ENCODE measurements around the gene PROK1. TPM values are rescaled to one million over a fixed set of nuclear protein-coding genes. Genes with fewer than 3 reads are reported as not detected.

Gene PROK1
- total and polyA plus RNA-seq, 9 donors: 39.4 to 428 (median 245) TPM

- WGBS, 3 donors: 77 to 81% (median 80%) methylated on average over 7 of the region's 7 CpGs
- TF ChIP-seq, protein P1, sequence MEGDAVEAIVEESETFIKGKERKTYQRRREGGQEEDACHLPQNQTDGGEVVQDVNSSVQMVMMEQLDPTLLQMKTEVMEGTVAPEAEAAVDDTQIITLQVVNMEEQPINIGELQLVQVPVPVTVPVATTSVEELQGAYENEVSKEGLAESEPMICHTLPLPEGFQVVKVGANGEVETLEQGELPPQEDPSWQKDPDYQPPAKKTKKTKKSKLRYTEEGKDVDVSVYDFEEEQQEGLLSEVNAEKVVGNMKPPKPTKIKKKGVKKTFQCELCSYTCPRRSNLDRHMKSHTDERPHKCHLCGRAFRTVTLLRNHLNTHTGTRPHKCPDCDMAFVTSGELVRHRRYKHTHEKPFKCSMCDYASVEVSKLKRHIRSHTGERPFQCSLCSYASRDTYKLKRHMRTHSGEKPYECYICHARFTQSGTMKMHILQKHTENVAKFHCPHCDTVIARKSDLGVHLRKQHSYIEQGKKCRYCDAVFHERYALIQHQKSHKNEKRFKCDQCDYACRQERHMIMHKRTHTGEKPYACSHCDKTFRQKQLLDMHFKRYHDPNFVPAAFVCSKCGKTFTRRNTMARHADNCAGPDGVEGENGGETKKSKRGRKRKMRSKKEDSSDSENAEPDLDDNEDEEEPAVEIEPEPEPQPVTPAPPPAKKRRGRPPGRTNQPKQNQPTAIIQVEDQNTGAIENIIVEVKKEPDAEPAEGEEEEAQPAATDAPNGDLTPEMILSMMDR (IDR thresholded peaks at IDR 0.05): no peak
- TF ChIP-seq EP300 (IDR thresholded peaks at IDR 0.05) (no peak), POLR2A (IDR thresholded peaks at IDR 0.05) (no peak)
- DNase-seq: no peak
- H3K27me3 ChIP-seq: no peaks in the 10 kb centered on the region
- intact Hi-C loops (cut with DNase I): no loop called here
- no peaks in the 10 kb centered on the region for H3K4me1 ChIP-seq (ENCODE audit: insufficient read depth)
- no peak overlapping the region for H3K27ac ChIP-seq
- no peaks in the 10 kb centered on the region for H3K36me3 ChIP-seq
- no peaks in the 10 kb centered on the region for H3K9me3 ChIP-seq
- no peak overlapping the region for H3K4me3 ChIP-seq
Observed at GRCh38 chr1:110504226-110504625, 53.3 kb downstream of the PROK1 start.

GRCh38 chr1:110505596-110505995, 54.6 kb downstream of the PROK1 start:
- H3K36me3 ChIP-seq: no peaks in the 10 kb centered on the region
- H3K9me3 ChIP-seq: no peaks in the 10 kb centered on the region
- 37 to 56% (median 39%) methylated on average over 3 of the region's 3 CpGs for WGBS, 3 donors
- H3K27ac ChIP-seq: no peak overlapping the region
- H3K27me3 ChIP-seq: no peaks in the 10 kb centered on the region
- intact Hi-C loops (cut with DNase I): no loop called here
- no peak overlapping the region for H3K4me3 ChIP-seq
- no peak for TF ChIP-seq POLR2A (IDR thresholded peaks at IDR 0.05)
- no peaks in the 10 kb centered on the region for H3K4me1 ChIP-seq (ENCODE audit: insufficient read depth)
- no peak for DNase-seq

DNA sequence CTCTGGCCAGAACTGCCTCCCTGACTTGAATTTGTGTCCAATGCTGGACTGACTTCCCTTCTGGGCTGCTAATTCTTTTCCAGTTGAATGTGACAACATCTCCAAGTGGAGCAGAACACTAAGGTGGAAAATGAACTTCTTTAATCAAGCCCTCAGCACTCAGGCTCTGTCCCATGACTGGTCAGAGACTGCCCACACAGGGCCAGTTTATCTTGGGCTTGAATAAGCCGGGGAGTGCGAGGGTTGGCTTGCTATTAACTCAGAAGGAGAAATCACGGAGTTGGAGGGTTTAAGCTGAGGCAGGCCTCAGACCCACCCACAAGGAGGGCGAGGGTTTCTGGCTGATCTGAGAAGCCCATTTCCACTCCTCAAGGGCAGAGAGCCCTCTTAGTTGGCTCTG, 55.6 kb downstream of the PROK1 start:
- no peak for TF ChIP-seq EP300 (IDR thresholded peaks at IDR 0.05)
- no peak for TF ChIP-seq POLR2A (IDR thresholded peaks at IDR 0.05)
- TF ChIP-seq, protein P1 (IDR thresholded peaks at IDR 0.05): no peak
- H3K4me1 ChIP-seq (ENCODE audit: insufficient read depth): no peaks in the 10 kb centered on the region
- H3K36me3 ChIP-seq: no peaks in the 10 kb centered on the region
- H3K27me3 ChIP-seq: no peaks in the 10 kb centered on the region
- H3K4me3 ChIP-seq: no peak overlapping the region
- 77 to 82% (median 82%) methylated on average over 4 of the region's 4 CpGs for WGBS, 3 donors
- intact Hi-C loops (cut with DNase I): no loop called here
- no peak for DNase-seq
- H3K9me3 ChIP-seq: no peaks in the 10 kb centered on the region
- H3K27ac ChIP-seq: no peak overlapping the region

Other genes starting within 250 kb of the PROK1 start
- gene KCNC4, start 240.8 kb upstream of the PROK1 start, total RNA-seq: 10 to 100 TPM in 5 of 7 donors, 1 to 10 TPM in 2; 5.5 to 18.0 (median 14.2) TPM
- gene KCNC4, start 240.8 kb upstream of the PROK1 start, polyA plus RNA-seq: 1 to 10 TPM; 3.2 to 5.0 TPM
- gene RBM15, start 111.8 kb upstream of the PROK1 start, total RNA-seq: 10 to 100 TPM; 21.2 to 28.7 (median 26.2) TPM
- gene RBM15, start 111.8 kb upstream of the PROK1 start, polyA plus RNA-seq: 1 to 10 TPM; 3.4 to 3.5 TPM
- gene SLC16A4, start 60.1 kb upstream of the PROK1 start, total RNA-seq: 10 to 100 TPM; 14.5 to 33.7 (median 21.2) TPM
- 10 to 100 TPM; 23.9 to 33.0 TPM for gene SLC16A4, start 60.1 kb upstream of the PROK1 start, polyA plus RNA-seq
- gene LAMTOR5, start 43.5 kb upstream of the PROK1 start, total RNA-seq: 100 to 1,000 TPM; 103 to 129 (median 122) TPM
- 100 to 1,000 TPM; 184 to 265 TPM for gene LAMTOR5, start 43.5 kb upstream of the PROK1 start, polyA plus RNA-seq
- gene KCNA10, start 68.0 kb downstream of the PROK1 start, total RNA-seq: not detected
- not detected for gene KCNA10, start 68.0 kb downstream of the PROK1 start, polyA plus RNA-seq
- gene KCNA2, start 155.2 kb downstream of the PROK1 start, total RNA-seq: 1 to 10 TPM in 1 of 7 donors, under 1 TPM in 6; under 0.01 to 1.7 (median 0.51) TPM
- under 1 TPM; 0.13 to 0.62 TPM for gene KCNA2, start 155.2 kb downstream of the PROK1 start, polyA plus RNA-seq
- gene KCNA3, start 223.8 kb downstream of the PROK1 start, total RNA-seq: 1 to 10 TPM in 4 of 7 donors, under 1 TPM in 3; 0.55 to 2.1 (median 1.4) TPM
- 1 to 10 TPM in 1 of 2 donors, under 1 TPM in 1; 0.21 to 1.1 TPM for gene KCNA3, start 223.8 kb downstream of the PROK1 start, polyA plus RNA-seq

All from ovary (tissue), 9 donors.